ENCODE data around the gene PNPLA5. TPM values are rescaled to one million over a fixed set of nuclear protein-coding genes. Genes with fewer than 3 reads are reported as not detected.

PNPLA5 gene
- total RNA-seq, 1 experiment from 2014 or later: 5.5 TPM

- H2BK20ac ChIP-seq (ENCODE audit: low read depth, low read length, poor library complexity, severe bottlenecking): no peak overlapping the region
- H2BK12ac ChIP-seq (ENCODE audit: insufficient read length, low read depth, low read length): no peak overlapping the region
- H3K4me1 Mint-ChIP-seq: peaks cover 6 to 11% of the 10 kb centered on the region in 2 experiments
- no peak overlapping the region for H3K56ac ChIP-seq (ENCODE audit: insufficient read length, low read depth, low read length)
- H3K27me3 ChIP-seq (ENCODE audit: insufficient read depth, low read length): no peaks in the 10 kb centered on the region
- no peak overlapping the region for H2BK5ac ChIP-seq (ENCODE audit: insufficient read length, low read length)
- H4K20me1 ChIP-seq (ENCODE audit: control insufficient read depth, insufficient read depth, insufficient read length): no peaks in the 10 kb centered on the region
- H3K36me3 Mint-ChIP-seq (ENCODE audit: insufficient read depth in 1 of 3, low read depth in 3 of 3): peaks cover 10 to 42% (median 34%) of the 10 kb centered on the region in 3 experiments; a peak in 6 of 7 replicates
- H3K18ac ChIP-seq (ENCODE audit: insufficient read length, low read depth, low read length): no peak overlapping the region
- H3K4me2 ChIP-seq (ENCODE audit: insufficient read depth, insufficient read length, low read length): no peak overlapping the region
- H3K27ac ChIP-seq (ENCODE audit: insufficient read length, low read depth, low read length): no peak overlapping the region
- H2BK120ac ChIP-seq (ENCODE audit: low read depth, low read length, poor library complexity, severe bottlenecking): no peak overlapping the region
- H3K4ac ChIP-seq (ENCODE audit: low read depth, low read length): no peak overlapping the region
- no peak overlapping the region for H4K91ac ChIP-seq (ENCODE audit: insufficient read length, low read depth, low read length)
- no peak overlapping the region for H2AK5ac ChIP-seq (ENCODE audit: insufficient read length, low read length)
- H2BK15ac ChIP-seq (ENCODE audit: low read depth, low read length): no peak overlapping the region
- no peak overlapping the region for H4K5ac ChIP-seq (ENCODE audit: insufficient read length, low read depth, low read length)
- no peak overlapping the region for H2AFZ ChIP-seq (ENCODE audit: low read length)
- no peaks in the 10 kb centered on the region for H3K79me1 ChIP-seq (ENCODE audit: insufficient read depth, low read depth, low read length, poor library complexity, severe bottlenecking)
- no peaks in the 10 kb centered on the region for H3K9me3 ChIP-seq (ENCODE audit: control insufficient read depth, low read depth, low read length)
- peak overlapping the region; percentile 45 to 79 (median 78); a peak in 4 of 7 replicates for H3K27ac Mint-ChIP-seq
- WGBS (ENCODE audit: extremely low coverage, insufficient read length, low lambda C conversion rate): no CpG with 5 or more reads among the region's 36 CpGs
- no peak overlapping the region for H3K4me3 Mint-ChIP-seq
- DNase-seq: no peak
- H4K8ac ChIP-seq (replicated peaks; ENCODE audit: insufficient read length, low read depth, low read length): no peak overlapping the region
- H3K9me3 Mint-ChIP-seq: no peaks in the 10 kb centered on the region
- no peak overlapping the region for H3T11ph ChIP-seq (ENCODE audit: low read length)
- H3K9ac ChIP-seq (ENCODE audit: extremely low read depth, insufficient read length, low read length): no peak overlapping the region
- TF ChIP-seq CTCF (conservative IDR thresholded peaks at IDR 0.05): no peak
- H3K23ac ChIP-seq (ENCODE audit: insufficient read length, low read depth, low read length): no peak overlapping the region
- H3K27me3 Mint-ChIP-seq (ENCODE audit: low read depth): no peaks in the 10 kb centered on the region
- no peaks in the 10 kb centered on the region; the same call in 1 of the 2 replicates for H3K79me2 ChIP-seq (ENCODE audit: insufficient read depth, low read length)
- no peaks in the 10 kb centered on the region for H3K23me2 ChIP-seq (ENCODE audit: insufficient read length, low read depth, low read length, poor library complexity, severe bottlenecking)
- no peaks in the 10 kb centered on the region for H3K4me1 ChIP-seq (ENCODE audit: insufficient read depth, low read length)
- no peak overlapping the region for H3K14ac ChIP-seq (ENCODE audit: insufficient read depth, low read length)
Measured at GRCh38 chr22:43833286-43834240, 58.2 kb downstream of the PNPLA5 start.

Measured in H9 (cell line).